A549 (cell line): ENCODE results near the gene SLAIN2. TPM values are rescaled to one million over a fixed set of nuclear protein-coding genes. Genes with fewer than 3 reads are reported as not detected.
"Not testable (repeated sequence)": the region's sequence is repeated elsewhere in the genome, so short reads cannot be mapped to it uniquely, and the experiment has no call there.

Experiments
- ATAC-seq, 2 experiments: fragments of 200-7000 bp in 1 of 2; fragments of >200 bp in 1 of 2; cut with Nextera tagmentation in 1 of 2; cut with Tn5 transposase in 1 of 2; 3 replicates each; pipeline versions ENCODE4 v1.8.0 to v1.9.1; 2018 to 2020; ENCODE audit warnings: mild to moderate bottlenecking in 1 of 2, moderate library complexity in 1 of 2
- CTCF ChIA-PET: fragments of 300-600 bp; sonication (Branson Sonifier 250); formaldehyde crosslinking; extraction: SDS; loops from one replicate; lab custom pipeline; 2021; ENCODE audit warnings: antibody characterized with exemption, inconsistent platforms; lab: Yijun Ruan, JAX
- POLR2A ChIA-PET: fragments of 350-600 bp; formaldehyde crosslinking; extraction: SDS; loops from one replicate; lab custom pipeline; 2021; ENCODE audit warnings: antibody characterized with exemption, inconsistent platforms; lab: Yijun Ruan, JAX
- DNase-seq, 2 experiments: peaks; one replicate each; pipeline versions ENCODE4 v3.0.0 to v3.0.0-alpha.2; 2011 to 2016; ENCODE audit warnings: low read depth in 1 of 2, low spot score in 1 of 2
- FAIRE-seq: peaks from 2 replicates; lab custom pipeline; 2011; peaks lifted over from hg19 to GRCh38; lab: Jason Lieb, UNC
- H3K27ac ChIP-seq, 2 experiments: fragments of >200 bp; sonication (Bioruptor Twin); formaldehyde crosslinking; 3 replicates each; pipeline ENCODE4 v1.5.1; 2016 to 2017
- H3K4me1 ChIP-seq: fragments of >200 bp; sonication (Bioruptor Twin); formaldehyde crosslinking; 3 replicates; pipeline ENCODE4 v1.6.1; 2016
- H3K4me2 ChIP-seq: fragments of >200 bp; sonication (Bioruptor Twin); formaldehyde crosslinking; 3 replicates; pipeline ENCODE4 v1.6.1; 2016
- H3K4me3 ChIP-seq: fragments of >200 bp; sonication (Bioruptor Twin); formaldehyde crosslinking; 3 replicates; pipeline ENCODE4 v1.5.1; 2016
- H3K9me3 ChIP-seq: fragments of >200 bp; sonication (Bioruptor Twin); formaldehyde crosslinking; 3 replicates; pipeline ENCODE4 v1.6.1; 2016
- ATOH8 ChIP-seq: fragments of 250-450 bp; sonication (Bioruptor Pico); IDR thresholded peaks from 2 replicates; pipeline ENCODE4 v1.5.0; 2020; ENCODE audit warnings: low read depth, mild to moderate bottlenecking, moderate library complexity
- BHLHE40 ChIP-seq: IDR thresholded peaks from 2 replicates; pipeline ENCODE4 v1.6.1; 2012; ENCODE audit warnings: low read depth, low read length, inconsistent platforms
- CBX2 ChIP-seq: fragments of 200-600 bp; sonication (generic); IDR thresholded peaks from 2 replicates; pipeline ENCODE4 v1.6.1; 2016; ENCODE audit warnings: low read depth, mild to moderate bottlenecking, borderline replicate concordance
- CEBPB ChIP-seq, 2 experiments: fragments of >200 bp in 1 of 2; sonication (Bioruptor Twin) in 1 of 2; formaldehyde crosslinking in 1 of 2; IDR thresholded peaks; 2 replicates each; pipeline ENCODE4 v1.6.1; 2012 to 2016
- CHD2 ChIP-seq: fragments of 150-350 bp; IDR thresholded peaks from 2 replicates; pipeline ENCODE4 v1.6.1; 2014; ENCODE audit warnings: low read length; ENCODE audit not compliant: partially characterized antibody
- ELK1 ChIP-seq: fragments of 150-350 bp; IDR thresholded peaks from 2 replicates; pipeline ENCODE4 v1.6.1; 2014; ENCODE audit warnings: low read depth, mild to moderate bottlenecking, low read length
- ESRRA ChIP-seq: fragments of 150-350 bp; IDR thresholded peaks from 2 replicates; pipeline ENCODE4 v1.6.1; 2014; ENCODE audit warnings: mild to moderate bottlenecking, low read length, borderline replicate concordance
- FOSB ChIP-seq: fragments of 250-450 bp; sonication (Bioruptor Pico); IDR thresholded peaks from 2 replicates; pipeline ENCODE4 v1.5.0; 2020; ENCODE audit warnings: mild to moderate bottlenecking, moderate library complexity
- HOXA7 ChIP-seq: fragments of 250-450 bp; sonication (Bioruptor Pico); IDR thresholded peaks from 2 replicates; pipeline ENCODE4 v1.5.0; 2020; ENCODE audit warnings: mild to moderate bottlenecking, moderate library complexity
- HOXB13 ChIP-seq: fragments of 250-450 bp; sonication (Bioruptor Pico); IDR thresholded peaks from 2 replicates; pipeline ENCODE4 v1.5.0; 2020; ENCODE audit warnings: low read depth, mild to moderate bottlenecking, moderate library complexity
- HOXB5 ChIP-seq: fragments of 250-450 bp; sonication (Bioruptor Pico); IDR thresholded peaks from 2 replicates; pipeline ENCODE4 v1.5.0; 2020; ENCODE audit warnings: mild to moderate bottlenecking, moderate library complexity
- JUN ChIP-seq, 2 experiments: fragments of >200 bp; sonication (Bioruptor Twin); formaldehyde crosslinking; IDR thresholded peaks; 2 replicates in 1 of 2; 3 replicates in 1 of 2; pipeline ENCODE4 v1.6.1; 2016 to 2017
- KDM1A ChIP-seq: fragments of 200-600 bp; sonication (generic); IDR thresholded peaks from 2 replicates; pipeline ENCODE4 v1.6.1; 2016; ENCODE audit warnings: low read depth, mild to moderate bottlenecking
- MAFK ChIP-seq: fragments of 450-650 bp; IDR thresholded peaks from 2 replicates; pipeline ENCODE4 v1.6.1; 2014; ENCODE audit not compliant: partially characterized antibody
- MAX ChIP-seq: IDR thresholded peaks from 2 replicates; pipeline ENCODE4 v1.6.1; 2012
- MYC ChIP-seq: IDR thresholded peaks from 2 replicates; pipeline ENCODE4 v1.6.1; 2012; ENCODE audit warnings: mild to moderate bottlenecking, inconsistent platforms, low read length, improper control_type of control experiment, borderline replicate concordance
- NFE2L2 ChIP-seq: fragments of 150-350 bp; conservative IDR thresholded peaks from 2 replicates; pipeline ENCODE4 v1.6.1; 2014; ENCODE audit warnings: low read length
- NPAS2 ChIP-seq: fragments of 250-450 bp; sonication (Bioruptor Pico); IDR thresholded peaks from 2 replicates; pipeline ENCODE4 v1.8.0; 2022; ENCODE audit warnings: mild to moderate bottlenecking, moderate library complexity, borderline replicate concordance
- NR3C1 ChIP-seq: fragments of >200 bp; sonication (Bioruptor Twin); formaldehyde crosslinking; IDR thresholded peaks from 3 replicates; pipeline ENCODE4 v1.6.1; 2017
- PBX3 ChIP-seq: IDR thresholded peaks from 2 replicates; pipeline ENCODE4 v1.6.1; 2012
- PHF8 ChIP-seq: fragments of 200-600 bp; sonication (generic); IDR thresholded peaks from 2 replicates; pipeline ENCODE4 v1.6.1; 2016; ENCODE audit warnings: low read depth, mild to moderate bottlenecking, antibody characterized with exemption, moderate library complexity, borderline replicate concordance
- POLR2AphosphoS2 ChIP-seq: conservative IDR thresholded peaks from 2 replicates; pipeline ENCODE4 v1.6.1; 2012; ENCODE audit warnings: low read length, improper control_type of control experiment, inconsistent platforms
- RARB ChIP-seq: fragments of 250-450 bp; sonication (Bioruptor Pico); IDR thresholded peaks from 2 replicates; pipeline ENCODE4 v1.8.0; 2021; ENCODE audit warnings: mild to moderate bottlenecking, moderate library complexity
- RFX5 ChIP-seq: fragments of 450-650 bp; IDR thresholded peaks from 2 replicates; pipeline ENCODE4 v1.7.1; 2014; ENCODE audit warnings: antibody characterized with exemption, mild to moderate bottlenecking, moderate library complexity
- USF2 ChIP-seq: fragments of 450-650 bp; IDR thresholded peaks from 2 replicates; pipeline ENCODE4 v1.6.1; 2014; ENCODE audit warnings: antibody characterized with exemption
- ZFP36 ChIP-seq: fragments of 450-650 bp; IDR thresholded peaks from 2 replicates; pipeline ENCODE4 v1.6.1; 2014; ENCODE audit warnings: borderline replicate concordance; ENCODE audit not compliant: partially characterized antibody
- ZNF302 ChIP-seq: fragments of 250-450 bp; sonication (Bioruptor Pico); IDR thresholded peaks from 2 replicates; pipeline ENCODE4 v1.9.0; 2021; ENCODE audit warnings: inconsistent platforms, mild to moderate bottlenecking, moderate library complexity
- WGBS: methylation state at CpG from one replicate; pipeline ENCODE4 v1.1.6; 2017; ENCODE audit errors: missing lambda C conversion rate; 5-methylcytosine and 5-hydroxymethylcytosine counted together
- polyA plus RNA-seq, 4 experiments: library from polyadenylated mRNA; depleted of rRNA in 3 of 4; stranded (reverse); fragments of >200 nt; fragmentation: RNase III in 1 of 4; extraction: RNeasy Plus Mini Kit Qiagen cat#74134 plus additional on column Dnase treatment in 1 of 4; gene quantifications; 2 replicates in 3 of 4; 3 replicates in 1 of 4; pipeline ENCODE4 v1.2.3, GENCODE V29; 2011 to 2017

The SLAIN2 gene
- polyA plus RNA-seq, 2 of the 4 experiments (the other 2 are of a cell fraction): 14.4 to 14.6 TPM

- 77% methylated on average over 3 of the region's 3 CpGs for WGBS
- no peak overlapping the region for H3K27ac ChIP-seq
- no peak overlapping the region for H3K4me2 ChIP-seq
- no peak for DNase-seq
- CTCF ChIA-PET: interaction anchor here (1.0 kb wide), 1 partner anchor 289 kb away, joined by 3 read pairs; no protein-coding TSS in a partner anchor
- ATAC-seq: no peak
- H3K4me3 ChIP-seq: no peak overlapping the region
- TF ChIP-seq HOXB13 (CRISPR knock-in tag) (no peak), HOXA7 (CRISPR knock-in tag) (no peak), HOXB5 (CRISPR knock-in tag) (no peak), ATOH8 (CRISPR knock-in tag) (no peak), CBX2 (no peak), BHLHE40 (no peak), POLR2AphosphoS2 (no peak), ZNF302 (CRISPR knock-in tag) (no peak), MYC (no peak), ZFP36 (no peak)
- TF ChIP-seq, all 56 proteins: peak for 0
- Histone ChIP-seq H3K4me1 (no peaks in the 10 kb centered on the region), H3K9me3 (no peaks in the 10 kb centered on the region)
- no peak for FAIRE-seq
- POLR2A ChIA-PET: no interaction called here
Observed at GRCh38 chr4:48450740-48451139, 109.4 kb downstream of the SLAIN2 start.

- H3K4me2 ChIP-seq, H3K4me1 ChIP-seq, H3K4me3 ChIP-seq, FAIRE-seq, ATAC-seq, H3K9me3 ChIP-seq, DNase-seq, H3K27ac ChIP-seq, POLR2A ChIA-PET: not testable (repeated sequence)
- 55% methylated on average over 3 of the region's 3 CpGs for WGBS
- CTCF ChIA-PET: interaction anchor here (1.0 kb wide), 1 partner anchor 290 kb away, joined by 3 read pairs; no protein-coding TSS in a partner anchor
Observed at GRCh38 chr4:48451656-48452055, 110.3 kb downstream of the SLAIN2 start.

- Histone ChIP-seq H3K4me1 (no peaks in the 10 kb centered on the region), H3K4me3 (no peak overlapping the region), H3K27ac (no peak overlapping the region), H3K4me2 (no peak overlapping the region), H3K9me3 (no peaks in the 10 kb centered on the region)
- ATAC-seq (no peak), DNase-seq (no peak), FAIRE-seq (no peak)
- ChIA-PET CTCF (no interaction called here), POLR2A (no interaction called here)
- 71% methylated on average over 2 of the region's 2 CpGs for WGBS
- TF ChIP-seq POLR2AphosphoS2 (no peak), CBX2 (no peak), BHLHE40 (no peak), USF2 (no peak), MAX (no peak), NPAS2 (CRISPR knock-in tag) (no peak), RARB (no peak), CEBPB (IDR thresholded peaks at IDR 0.05) (no peak)
Observed at GRCh38 chr4:48454591-48454990, 113.3 kb downstream of the SLAIN2 start.

GRCh38 chr4:48461000-48461399 lies 119.7 kb downstream of the SLAIN2 start:
- Histone ChIP-seq H3K4me1 (no peaks in the 10 kb centered on the region), H3K9me3 (no peaks in the 10 kb centered on the region), H3K27ac (no peak overlapping the region), H3K4me2 (no peak overlapping the region), H3K4me3 (no peak overlapping the region)
- no peak for FAIRE-seq
- POLR2A ChIA-PET: no interaction called here
- CTCF ChIA-PET: interaction anchor here (0.6 kb wide), 1 partner anchor 48 kb away, joined by 3 read pairs; no protein-coding TSS in a partner anchor
- no peak for DNase-seq
- no peak for ATAC-seq
- TF ChIP-seq BHLHE40 (no peak), PHF8 (no peak), RFX5 (no peak), PBX3 (no peak), KDM1A (no peak), MAX (no peak), JUN (IDR thresholded peaks at IDR 0.05) (no peak), NFE2L2 (no peak), CHD2 (no peak), FOSB (CRISPR knock-in tag) (no peak), ESRRA (no peak), CBX2 (no peak), NR3C1 (no peak), ELK1 (no peak), MAFK (no peak)
